Stomach (tissue), 4 donors: Measurements from ENCODE around the gene TAC3.

Experiments
- CTCF ChIP-seq, 7 experiments: fragments of 450-650 bp in 4 of 7; fragments of 200-600 bp in 3 of 7; sonication (generic) in 3 of 7; IDR thresholded peaks; one replicate each; pipeline ENCODE4 v1.5.1; 2016 to 2019; ENCODE audit warnings: antibody characterized with exemption in 7 of 7, control low read depth in 2 of 7, mild to moderate bottlenecking in 1 of 7
- POLR2A ChIP-seq, 4 donors: fragments of 450-650 bp; IDR thresholded peaks; one replicate each; pipeline ENCODE4 v1.6.1; 2016; ENCODE audit warnings: antibody characterized with exemption in 4 of 4, control low read depth in 2 of 4, mild to moderate bottlenecking in 1 of 4, moderate library complexity in 1 of 4
- POLR2AphosphoS5 ChIP-seq, 3 donors: sonication (generic); formaldehyde crosslinking; IDR thresholded peaks; one replicate each; pipeline ENCODE4 v1.6.1; 2016; ENCODE audit warnings: antibody characterized with exemption in 3 of 3

- TF ChIP-seq CTCF (IDR thresholded peaks at IDR 0.05) (no peak), POLR2A (IDR thresholded peaks at IDR 0.05) (no peak), POLR2AphosphoS5 (IDR thresholded peaks at IDR 0.05) (no peak)
These were observed 14.9 kb upstream of the TAC3 start for GRCh38 chr12:57031138-57031725.
